Measurements from ENCODE around the gene THTPA.

Gene THTPA

GRCh38 chr14:23561873-23562821, 6.1 kb downstream of the THTPA start:
- H3K4me3 ChIP-seq (replicated peaks; ENCODE audit: low read depth, low read length) = no peak overlapping the region
- peaks cover 44% of the 10 kb centered on the region for H3K36me3 ChIP-seq (ENCODE audit: control insufficient read depth, insufficient read depth, low read length)
- TF ChIP-seq CTCF (IDR thresholded peaks at IDR 0.05; ENCODE audit: insufficient read depth, low read length, poor library complexity, severe bottlenecking) = no peak
- DNase-seq (ENCODE audit: extremely low read depth, insufficient read length) = no peak
- H3K27me3 ChIP-seq (replicated peaks; ENCODE audit: control insufficient read depth, insufficient read depth, low read length) = no peaks in the 10 kb centered on the region

DNA sequence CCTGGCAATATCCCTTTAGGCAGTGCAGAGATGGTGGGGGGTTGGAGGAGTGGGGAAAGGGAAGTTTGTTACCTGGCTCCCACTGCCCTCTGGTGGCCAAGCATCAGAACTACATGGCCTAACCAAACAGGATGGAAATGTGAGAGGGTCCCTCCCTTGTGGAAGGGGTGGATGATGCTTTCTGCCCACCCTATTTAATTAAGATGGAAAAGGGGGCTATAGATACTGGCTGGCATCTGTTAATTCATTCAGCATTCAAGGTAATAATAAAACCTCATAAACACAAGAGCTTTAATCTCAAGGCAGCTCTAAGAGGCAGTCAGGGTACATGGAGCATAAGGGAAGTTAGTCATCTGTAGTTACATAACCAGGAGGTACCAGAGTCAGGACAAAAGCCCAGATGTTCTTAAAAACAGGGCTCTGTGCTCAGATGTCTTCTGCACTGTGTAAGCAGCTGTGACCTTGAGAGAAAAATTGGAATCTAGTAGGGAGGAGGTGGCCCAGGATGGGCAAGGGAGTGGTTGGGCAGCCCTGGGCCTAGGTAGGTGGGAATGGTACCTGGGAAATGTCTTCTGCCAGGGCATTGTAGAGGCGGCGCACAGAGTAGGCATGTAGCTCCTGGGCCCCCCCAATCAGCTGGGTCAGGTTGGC, 6.9 kb downstream of the THTPA start:
- TF ChIP-seq CTCF (IDR thresholded peaks at IDR 0.05; ENCODE audit: insufficient read depth, low read length, poor library complexity, severe bottlenecking) = peak; percentile 92
- Histone ChIP-seq H3K4me3 (replicated peaks; ENCODE audit: low read depth, low read length) (no peak overlapping the region), H3K36me3 (ENCODE audit: control insufficient read depth, insufficient read depth, low read length) (peaks cover 44% of the 10 kb centered on the region), H3K27me3 (replicated peaks; ENCODE audit: control insufficient read depth, insufficient read depth, low read length) (no peaks in the 10 kb centered on the region)
- DNase-seq (ENCODE audit: extremely low read depth, insufficient read length) = no peak

- no peak overlapping the region for H3K4me3 ChIP-seq (replicated peaks; ENCODE audit: low read depth, low read length)
- no peak for TF ChIP-seq CTCF (IDR thresholded peaks at IDR 0.05; ENCODE audit: insufficient read depth, low read length, poor library complexity, severe bottlenecking)
- no peak for DNase-seq (ENCODE audit: extremely low read depth, insufficient read length)
- peaks cover 43% of the 10 kb centered on the region for H3K36me3 ChIP-seq (ENCODE audit: control insufficient read depth, insufficient read depth, low read length)
- H3K27me3 ChIP-seq (replicated peaks; ENCODE audit: control insufficient read depth, insufficient read depth, low read length) = no peaks in the 10 kb centered on the region
These were observed 7.6 kb downstream of the THTPA start for GRCh38 chr14:23563473-23564180.

GRCh38 chr14:23564181-23564812, 8.2 kb downstream of the THTPA start:
- no peak for DNase-seq (ENCODE audit: extremely low read depth, insufficient read length)
- TF ChIP-seq CTCF (IDR thresholded peaks at IDR 0.05; ENCODE audit: insufficient read depth, low read length, poor library complexity, severe bottlenecking) = no peak
- Histone ChIP-seq H3K27me3 (replicated peaks; ENCODE audit: control insufficient read depth, insufficient read depth, low read length) (no peaks in the 10 kb centered on the region), H3K36me3 (ENCODE audit: control insufficient read depth, insufficient read depth, low read length) (peaks cover 40% of the 10 kb centered on the region), H3K4me3 (replicated peaks; ENCODE audit: low read depth, low read length) (no peak overlapping the region)

GRCh38 chr14:23564876-23565275, 8.8 kb downstream of the THTPA start:
- Histone ChIP-seq H3K36me3 (ENCODE audit: control insufficient read depth, insufficient read depth, low read length) (peaks cover 36% of the 10 kb centered on the region), H3K4me3 (replicated peaks; ENCODE audit: low read depth, low read length) (no peak overlapping the region), H3K27me3 (replicated peaks; ENCODE audit: control insufficient read depth, insufficient read depth, low read length) (no peaks in the 10 kb centered on the region)
- no peak for DNase-seq (ENCODE audit: extremely low read depth, insufficient read length)
- no peak for TF ChIP-seq CTCF (IDR thresholded peaks at IDR 0.05; ENCODE audit: insufficient read depth, low read length, poor library complexity, severe bottlenecking)

Measured in GM06990 (cell line).